Osteocyte (in vitro differentiated cells): ENCODE results near the gene ALG10. TPM values are rescaled to one million over a fixed set of nuclear protein-coding genes. Genes with fewer than 3 reads are reported as not detected.
"Not testable (repeated sequence)": the region's sequence is repeated elsewhere in the genome, so short reads cannot be mapped to it uniquely, and the experiment has no call there.

Experiments
- DNase-seq: peaks from one replicate; pipeline ENCODE4 v3.0.0; 2021; ENCODE audit warnings: mixed read lengths; ENCODE audit not compliant: unreplicated experiment; ENCODE audit errors: extremely low spot score
- H3K27ac Mint-ChIP-seq: one replicate; pipeline ENCODE4 v1.8.0; 2021; ENCODE audit warnings: mild to moderate bottlenecking, mixed read lengths; ENCODE audit not compliant: unreplicated experiment
- H3K27me3 Mint-ChIP-seq: one replicate; pipeline ENCODE4 v1.8.0; 2021; ENCODE audit warnings: mixed read lengths; ENCODE audit not compliant: unreplicated experiment
- H3K36me3 Mint-ChIP-seq: one replicate; pipeline ENCODE4 v1.8.0; 2021; ENCODE audit warnings: mixed read lengths; ENCODE audit not compliant: unreplicated experiment
- H3K4me1 Mint-ChIP-seq: one replicate; pipeline ENCODE4 v1.8.0; 2021; ENCODE audit warnings: mixed read lengths; ENCODE audit not compliant: unreplicated experiment
- H3K4me3 Mint-ChIP-seq: one replicate; pipeline ENCODE4 v1.8.0; 2021; ENCODE audit warnings: mild to moderate bottlenecking, moderate library complexity, mixed read lengths; ENCODE audit not compliant: unreplicated experiment
- H3K9me3 Mint-ChIP-seq: one replicate; pipeline ENCODE4 v1.8.0; 2021; ENCODE audit warnings: mixed read lengths; ENCODE audit not compliant: unreplicated experiment
- CTCF ChIP-seq: fragments of 200-600 bp; sonication (generic); IDR thresholded peaks from 2 replicates; pipeline ENCODE4 v1.5.0; 2021; ENCODE audit warnings: antibody characterized with exemption, mild to moderate bottlenecking, moderate library complexity
- total RNA-seq: library from RNA; stranded (reverse); gene quantifications from 2 replicates; pipeline ENCODE4 v1.2.1, GENCODE V29; 2021

Gene ALG10
- total RNA-seq, 1 donor from 2014 or later = 6.9 TPM

DNA sequence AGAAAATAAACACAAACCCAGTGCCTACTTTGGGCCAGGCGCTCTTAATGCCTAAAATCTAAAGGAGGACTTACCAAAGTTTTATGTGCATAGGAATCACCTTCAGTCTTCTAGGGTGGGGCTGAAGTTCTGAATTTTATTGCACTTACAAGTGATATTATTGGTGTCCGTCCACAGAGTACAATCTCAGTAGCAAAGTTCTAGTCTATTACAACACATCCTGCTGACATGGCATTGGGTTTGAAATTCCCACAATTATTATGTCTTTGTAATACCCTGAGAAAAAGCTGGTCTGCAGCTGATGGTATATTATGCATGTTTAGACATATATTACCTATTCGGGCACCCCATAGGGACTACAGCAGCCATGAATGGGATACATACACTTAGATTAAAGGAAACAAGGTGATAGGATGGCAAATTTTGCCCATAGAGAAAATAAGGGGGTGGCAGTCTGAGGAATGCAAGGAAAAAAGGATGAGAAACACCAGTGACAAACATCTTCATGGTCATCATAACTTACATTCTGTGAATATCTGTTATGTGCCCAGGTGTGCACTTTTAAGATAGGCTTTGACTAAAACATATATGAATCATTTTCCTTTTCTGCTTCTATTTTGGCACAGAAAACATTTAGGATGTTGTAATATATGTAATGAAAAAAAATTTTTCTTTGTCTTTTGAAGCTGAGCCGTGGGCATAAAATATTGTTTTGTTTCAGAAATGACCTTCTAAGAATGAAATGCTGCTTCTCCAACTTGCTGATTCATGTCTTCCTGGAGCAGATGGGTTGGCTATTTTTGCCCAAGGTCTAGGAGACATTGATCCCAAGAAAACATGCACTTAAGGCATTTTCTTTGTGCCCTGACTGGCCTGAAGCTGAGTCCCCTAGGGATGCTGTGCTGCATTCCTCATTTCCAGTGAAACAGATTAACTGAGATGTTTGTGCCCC lies 27.2 kb upstream of the ALG10 start:
- Mint-ChIP-seq H3K27me3 (no peaks in the 10 kb centered on the region), H3K4me3 (no peak overlapping the region), H3K9me3 (no peaks in the 10 kb centered on the region), H3K4me1 (no peaks in the 10 kb centered on the region), H3K27ac (no peak overlapping the region), H3K36me3 (no peaks in the 10 kb centered on the region)
- DNase-seq = no peak
- TF ChIP-seq CTCF = no peak

DNA sequence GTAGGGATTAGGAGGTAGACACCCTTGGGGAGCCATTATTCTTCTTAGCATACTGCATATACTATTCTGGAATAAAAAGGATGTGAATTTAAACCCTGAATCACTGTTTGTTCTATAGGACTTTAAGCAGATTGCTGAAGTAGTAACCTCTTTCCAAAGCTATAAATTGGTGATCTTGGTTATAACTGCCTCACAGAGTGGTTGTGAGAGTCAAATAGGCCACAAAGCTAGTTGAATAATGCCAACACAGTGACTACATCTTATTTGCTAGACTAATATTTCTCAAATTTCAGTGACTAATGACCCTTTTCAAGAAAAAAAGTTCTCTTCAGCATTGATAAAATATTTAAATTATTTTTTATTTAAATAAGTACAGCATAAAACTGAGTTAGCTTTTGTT lies 13.5 kb upstream of the ALG10 start:
- not testable (repeated sequence) for H3K4me1 Mint-ChIP-seq, DNase-seq, H3K9me3 Mint-ChIP-seq, H3K4me3 Mint-ChIP-seq, H3K36me3 Mint-ChIP-seq, H3K27ac Mint-ChIP-seq
- peaks cover 13% of the 10 kb centered on the region for H3K27me3 Mint-ChIP-seq

DNA sequence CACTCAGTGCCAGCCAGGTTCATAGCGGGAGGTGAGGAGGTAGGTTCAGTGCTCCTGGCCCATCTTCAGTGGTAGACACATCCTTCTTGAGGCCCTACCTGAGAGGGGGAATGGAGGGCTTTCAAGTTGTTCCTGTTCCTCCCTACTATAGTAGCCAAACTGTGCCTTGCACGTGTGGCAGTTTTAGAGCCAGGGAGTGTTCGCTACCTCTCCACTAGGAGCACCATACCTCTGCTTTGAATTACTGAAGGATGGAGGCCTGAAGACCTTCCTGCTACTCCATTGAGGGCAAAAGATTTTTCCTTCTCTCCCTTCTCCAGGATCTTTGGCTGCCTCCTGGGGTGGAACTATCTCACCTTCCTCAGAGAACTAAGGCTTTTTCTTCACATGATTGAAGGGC lies 5.9 kb upstream of the ALG10 start:
- DNase-seq = no peak
- H3K4me3 Mint-ChIP-seq = no peak overlapping the region
- peaks cover 1% of the 10 kb centered on the region for H3K4me1 Mint-ChIP-seq
- no peaks in the 10 kb centered on the region for H3K36me3 Mint-ChIP-seq
- H3K27ac Mint-ChIP-seq = no peak overlapping the region
- H3K27me3 Mint-ChIP-seq = peaks cover 19% of the 10 kb centered on the region
- no peak for TF ChIP-seq CTCF
- no peaks in the 10 kb centered on the region for H3K9me3 Mint-ChIP-seq

- Mint-ChIP-seq H3K4me3 (peak overlapping the region; percentile 88), H3K4me1 (peaks cover 13% of the 10 kb centered on the region), H3K27ac (no peak overlapping the region), H3K9me3 (no peaks in the 10 kb centered on the region), H3K36me3 (no peaks in the 10 kb centered on the region), H3K27me3 (peaks cover 10% of the 10 kb centered on the region)
- TF ChIP-seq CTCF = no peak
- DNase-seq = no peak
Measured at GRCh38 chr12:34021071-34021470, 1.2 kb upstream of the ALG10 start.

DNA sequence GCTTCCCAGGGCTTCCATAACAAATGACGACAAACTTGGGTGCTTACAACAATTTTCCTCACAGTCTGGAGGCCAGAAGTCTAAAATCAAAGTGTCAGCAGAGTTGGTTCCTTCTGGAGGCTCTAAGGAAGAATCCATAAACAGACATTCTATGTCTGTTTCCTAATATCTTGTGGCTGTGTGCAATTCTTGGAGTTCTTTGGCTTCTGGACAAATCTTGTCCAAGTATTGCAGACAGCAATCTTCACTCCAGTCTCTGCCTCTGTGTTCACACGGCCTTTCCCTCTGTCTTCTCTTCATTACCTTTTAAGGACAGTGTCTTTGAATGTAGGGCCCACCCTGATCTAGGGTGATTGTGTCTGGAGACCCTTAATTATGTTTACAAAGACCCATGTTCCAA lies 5.4 kb downstream of the ALG10 start:
- not testable (repeated sequence) for H3K27me3 Mint-ChIP-seq, H3K4me1 Mint-ChIP-seq, H3K36me3 Mint-ChIP-seq, H3K27ac Mint-ChIP-seq, H3K4me3 Mint-ChIP-seq, DNase-seq, H3K9me3 Mint-ChIP-seq

- H3K4me1 Mint-ChIP-seq = no peaks in the 10 kb centered on the region
- no peaks in the 10 kb centered on the region for H3K36me3 Mint-ChIP-seq
- no peak for TF ChIP-seq CTCF
- no peaks in the 10 kb centered on the region for H3K27me3 Mint-ChIP-seq
- no peak overlapping the region for H3K27ac Mint-ChIP-seq
- H3K4me3 Mint-ChIP-seq = no peak overlapping the region
- no peaks in the 10 kb centered on the region for H3K9me3 Mint-ChIP-seq
- no peak for DNase-seq
Measured at GRCh38 chr12:34030591-34030990, 8.3 kb downstream of the ALG10 start.
